Progenitor cell of endocrine pancreas (in vitro differentiated cells): ENCODE data around the gene TENT4A. TPM values are rescaled to one million over a fixed set of nuclear protein-coding genes. Genes with fewer than 3 reads are reported as not detected.

Source experiments
- DNase-seq: peaks from one replicate; pipeline ENCODE4 v3.0.0; 2021; ENCODE audit warnings: low spot score; ENCODE audit not compliant: unreplicated experiment
- H3K27ac Mint-ChIP-seq: 2 replicates; pipeline ENCODE4 v1.8.0; 2021; ENCODE audit warnings: mild to moderate bottlenecking, moderate library complexity, mixed read lengths
- H3K27me3 Mint-ChIP-seq: 2 replicates; pipeline ENCODE4 v1.8.0; 2021; ENCODE audit warnings: mixed read lengths
- H3K36me3 Mint-ChIP-seq: 2 replicates; pipeline ENCODE4 v1.8.0; 2022; ENCODE audit warnings: mixed read lengths; ENCODE audit not compliant: insufficient read depth
- H3K4me1 Mint-ChIP-seq: 2 replicates; pipeline ENCODE4 v1.8.0; 2021; ENCODE audit warnings: low read depth, mixed read lengths
- H3K4me3 Mint-ChIP-seq: 2 replicates; pipeline ENCODE4 v1.8.0; 2021; ENCODE audit warnings: low read depth, mild to moderate bottlenecking, moderate library complexity, mixed read lengths
- H3K9me3 Mint-ChIP-seq: 2 replicates; pipeline ENCODE4 v1.8.0; 2021; ENCODE audit warnings: low read depth, mixed read lengths
- CTCF ChIP-seq: fragments of 200-600 bp; sonication (generic); IDR thresholded peaks from one replicate; pipeline ENCODE4 v1.5.0; 2021; ENCODE audit warnings: antibody characterized with exemption, mild to moderate bottlenecking; ENCODE audit not compliant: unreplicated experiment
- total RNA-seq: library from RNA; stranded (reverse); gene quantifications from 2 replicates; pipeline ENCODE4 v1.2.1, GENCODE V29; 2021

The TENT4A gene
- total RNA-seq, 1 donor from 2014 or later = 30.0 TPM

GRCh38 chr5:6730807-6731206 lies 17.6 kb downstream of the TENT4A start:
- Mint-ChIP-seq H3K27me3 (no peaks in the 10 kb centered on the region), H3K4me1 (peaks cover 36% of the 10 kb centered on the region), H3K4me3 (no peak overlapping the region), H3K36me3 (peaks cover 1% of the 10 kb centered on the region), H3K9me3 (no peaks in the 10 kb centered on the region), H3K27ac (no peak overlapping the region)
- no peak for TF ChIP-seq CTCF
- no peak for DNase-seq

DNA sequence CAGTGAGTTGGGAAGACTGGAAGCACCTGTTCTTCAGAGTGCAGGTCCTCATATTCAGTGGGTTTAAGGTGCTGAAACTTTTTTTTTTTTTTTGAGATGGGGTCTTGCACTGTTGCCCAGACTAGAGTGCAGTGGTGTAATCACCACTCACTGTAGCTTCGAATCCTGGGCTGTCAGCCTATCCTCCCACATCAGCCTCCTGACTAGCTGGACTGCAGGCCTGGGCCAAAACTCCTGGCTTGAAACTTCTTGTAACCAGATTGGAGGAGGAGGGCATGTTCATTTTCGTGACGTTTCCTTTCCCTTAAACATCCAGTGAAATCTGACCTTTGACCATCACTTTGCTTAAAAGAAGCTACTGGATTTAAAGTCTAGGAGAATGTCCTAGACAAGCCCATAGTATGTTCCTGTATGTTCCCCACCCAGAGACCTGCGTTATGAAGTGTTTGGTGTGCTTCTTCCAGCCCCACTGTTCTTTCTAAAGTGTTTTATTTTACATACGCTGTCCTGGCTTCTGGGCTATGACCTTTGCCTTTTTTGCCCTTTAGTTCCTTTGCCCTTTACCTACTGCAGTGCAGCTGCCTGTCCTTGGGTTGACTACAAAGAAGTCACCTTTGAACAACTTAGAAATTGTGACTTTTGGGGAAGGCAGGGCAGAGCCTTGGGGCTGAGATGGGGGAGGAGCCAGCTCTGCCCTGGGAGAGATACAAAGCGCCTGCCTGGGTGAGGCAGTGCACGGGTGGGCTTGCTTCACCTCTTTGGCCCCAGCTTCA lies 18.4 kb downstream of the TENT4A start:
- TF ChIP-seq CTCF = no peak
- Mint-ChIP-seq H3K4me1 (peaks cover 36% of the 10 kb centered on the region), H3K9me3 (no peaks in the 10 kb centered on the region), H3K27me3 (no peaks in the 10 kb centered on the region), H3K4me3 (no peak overlapping the region), H3K27ac (no peak overlapping the region), H3K36me3 (peaks cover 1% of the 10 kb centered on the region)
- DNase-seq = no peak

- Mint-ChIP-seq H3K4me3 (no peak overlapping the region), H3K36me3 (peaks cover 3% of the 10 kb centered on the region), H3K4me1 (peaks cover 36% of the 10 kb centered on the region), H3K27ac (peak overlapping the region; percentile 65), H3K27me3 (no peaks in the 10 kb centered on the region), H3K9me3 (no peaks in the 10 kb centered on the region)
- DNase-seq = no peak
- no peak for TF ChIP-seq CTCF
These were observed 19.6 kb downstream of the TENT4A start for GRCh38 chr5:6732634-6733410.

- no peak for TF ChIP-seq CTCF
- no peak for DNase-seq
- Mint-ChIP-seq H3K9me3 (no peaks in the 10 kb centered on the region), H3K4me3 (no peak overlapping the region), H3K4me1 (peaks cover 34% of the 10 kb centered on the region), H3K27me3 (no peaks in the 10 kb centered on the region), H3K27ac (peak overlapping the region; percentile 65), H3K36me3 (peaks cover 3% of the 10 kb centered on the region)
These were observed 20.4 kb downstream of the TENT4A start for GRCh38 chr5:6733411-6734242.

DNA sequence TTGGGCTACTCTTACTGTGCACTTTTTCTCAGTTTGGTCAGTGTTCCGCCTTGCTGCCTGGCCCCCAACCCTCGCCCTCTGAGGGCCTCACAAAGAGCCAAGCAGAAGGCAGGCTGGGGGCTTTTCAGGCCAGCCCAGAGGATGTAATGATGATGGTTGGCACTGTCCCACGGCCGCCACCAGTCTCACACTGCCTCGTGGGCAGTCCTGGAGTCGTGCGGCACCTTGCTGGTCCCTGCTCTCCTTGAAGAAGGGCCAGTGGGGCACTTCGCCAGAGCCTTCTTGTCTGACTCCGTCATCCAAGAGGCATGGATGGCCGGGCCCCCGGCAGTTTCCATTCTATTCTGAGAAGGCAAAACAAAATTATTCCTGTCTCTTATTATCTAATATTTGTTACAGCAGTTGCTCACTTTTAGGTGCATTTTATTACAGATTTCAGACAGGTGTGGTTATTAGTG lies 21.0 kb downstream of the TENT4A start:
- no peak for DNase-seq

More for the DNA sequence above, 21.0 kb downstream of the TENT4A start:
- Mint-ChIP-seq H3K4me3 (no peak overlapping the region), H3K27me3 (no peaks in the 10 kb centered on the region), H3K27ac (no peak overlapping the region), H3K36me3 (peaks cover 3% of the 10 kb centered on the region), H3K9me3 (no peaks in the 10 kb centered on the region), H3K4me1 (peaks cover 32% of the 10 kb centered on the region)
- TF ChIP-seq CTCF = no peak
